Astrocyte (in vitro differentiated cells and primary cell): ENCODE measurements around the gene VASP. TPM values are rescaled to one million over a fixed set of nuclear protein-coding genes. Genes with fewer than 3 reads are reported as not detected.
A peak's percentile ranks its signal among the peaks of the same experiment; 100 is the strongest.

Experiments
- DNase-seq: peaks from one replicate; pipeline ENCODE4 v3.0.0-alpha.2; 2010; ENCODE audit warnings: low read depth
- FAIRE-seq: peaks from 2 replicates; lab custom pipeline; 2011; peaks lifted over from hg19 to GRCh38; lab: Jason Lieb, UNC
- H2AFZ ChIP-seq: 2 replicates; pipeline ENCODE4 v1.6.0; 2012; ENCODE audit warnings: low read depth, low read length, inconsistent platforms
- H3K27ac ChIP-seq: 2 replicates; pipeline ENCODE4 v1.5.1; 2011; ENCODE audit warnings: low read depth, low read length, inconsistent platforms
- H3K27me3 ChIP-seq: 2 replicates; pipeline ENCODE4 v1.6.0; 2011; ENCODE audit warnings: low read length, inconsistent platforms; ENCODE audit not compliant: insufficient read depth
- H3K36me3 ChIP-seq: 2 replicates; pipeline ENCODE4 v1.5.1; 2011; ENCODE audit warnings: low read length, inconsistent platforms; ENCODE audit not compliant: insufficient read depth
- H3K4me1 ChIP-seq: 2 replicates; pipeline ENCODE4 v1.5.1; 2011; ENCODE audit warnings: low read length, inconsistent platforms; ENCODE audit not compliant: insufficient read depth
- H3K4me2 ChIP-seq: 2 replicates; pipeline ENCODE4 v1.6.0; 2012; ENCODE audit warnings: low read length, inconsistent platforms
- H3K4me3 ChIP-seq: 2 replicates; pipeline ENCODE4 v1.5.1; 2011; ENCODE audit warnings: low read depth, mild to moderate bottlenecking, low read length, inconsistent platforms; ENCODE audit not compliant: insufficient read depth
- H3K79me2 ChIP-seq: 2 replicates; pipeline ENCODE4 v1.6.0; 2012; ENCODE audit warnings: mild to moderate bottlenecking, low read length, inconsistent platforms; ENCODE audit not compliant: insufficient read depth
- H3K9ac ChIP-seq: 2 replicates; pipeline ENCODE4 v1.6.0; 2012; ENCODE audit warnings: mild to moderate bottlenecking, low read length, inconsistent platforms
- H3K9me3 ChIP-seq: 2 replicates; pipeline ENCODE4 v1.5.1; 2012; ENCODE audit warnings: low read depth, mild to moderate bottlenecking, low read length, inconsistent platforms; ENCODE audit not compliant: insufficient read depth
- H4K20me1 ChIP-seq: 2 replicates; pipeline ENCODE4 v1.6.0; 2012; ENCODE audit warnings: low read length, inconsistent platforms; ENCODE audit not compliant: insufficient read depth
- H3K27ac Mint-ChIP-seq: one replicate; pipeline ENCODE4 v1.8.0; 2021; ENCODE audit warnings: mild to moderate bottlenecking, mixed read lengths; ENCODE audit not compliant: unreplicated experiment
- H3K27me3 Mint-ChIP-seq: one replicate; pipeline ENCODE4 v1.8.0; 2021; ENCODE audit warnings: low read depth, mixed read lengths; ENCODE audit not compliant: unreplicated experiment
- H3K36me3 Mint-ChIP-seq: one replicate; pipeline ENCODE4 v1.8.0; 2021; ENCODE audit warnings: low read depth, mixed read lengths; ENCODE audit not compliant: unreplicated experiment
- H3K4me1 Mint-ChIP-seq: one replicate; pipeline ENCODE4 v1.8.0; 2021; ENCODE audit warnings: low read depth, mixed read lengths; ENCODE audit not compliant: unreplicated experiment
- H3K4me3 Mint-ChIP-seq: one replicate; pipeline ENCODE4 v1.8.0; 2021; ENCODE audit warnings: mild to moderate bottlenecking, moderate library complexity, mixed read lengths; ENCODE audit not compliant: unreplicated experiment
- H3K9me3 Mint-ChIP-seq: one replicate; pipeline ENCODE4 v1.8.0; 2021; ENCODE audit warnings: mild to moderate bottlenecking, mixed read lengths; ENCODE audit not compliant: unreplicated experiment
- EZH2 ChIP-seq: IDR thresholded peaks from 2 replicates; pipeline ENCODE4 v1.6.1; 2012; ENCODE audit warnings: mild to moderate bottlenecking, low read length, inconsistent platforms; ENCODE audit not compliant: insufficient read depth
- total RNA-seq: library from RNA; stranded (reverse); gene quantifications from 2 replicates; pipeline ENCODE4 v1.2.1, GENCODE V29; 2021
- TF ChIP-seq, protein P1 (sequence below): IDR thresholded peaks from 2 replicates; pipeline ENCODE4 v1.5.1; 2011; ENCODE audit warnings: low read depth, mild to moderate bottlenecking, inconsistent platforms, low read length, moderate library complexity; ENCODE audit not compliant: insufficient read depth

The VASP gene
- total RNA-seq, 1 donor from 2014 or later = 222 TPM

DNA sequence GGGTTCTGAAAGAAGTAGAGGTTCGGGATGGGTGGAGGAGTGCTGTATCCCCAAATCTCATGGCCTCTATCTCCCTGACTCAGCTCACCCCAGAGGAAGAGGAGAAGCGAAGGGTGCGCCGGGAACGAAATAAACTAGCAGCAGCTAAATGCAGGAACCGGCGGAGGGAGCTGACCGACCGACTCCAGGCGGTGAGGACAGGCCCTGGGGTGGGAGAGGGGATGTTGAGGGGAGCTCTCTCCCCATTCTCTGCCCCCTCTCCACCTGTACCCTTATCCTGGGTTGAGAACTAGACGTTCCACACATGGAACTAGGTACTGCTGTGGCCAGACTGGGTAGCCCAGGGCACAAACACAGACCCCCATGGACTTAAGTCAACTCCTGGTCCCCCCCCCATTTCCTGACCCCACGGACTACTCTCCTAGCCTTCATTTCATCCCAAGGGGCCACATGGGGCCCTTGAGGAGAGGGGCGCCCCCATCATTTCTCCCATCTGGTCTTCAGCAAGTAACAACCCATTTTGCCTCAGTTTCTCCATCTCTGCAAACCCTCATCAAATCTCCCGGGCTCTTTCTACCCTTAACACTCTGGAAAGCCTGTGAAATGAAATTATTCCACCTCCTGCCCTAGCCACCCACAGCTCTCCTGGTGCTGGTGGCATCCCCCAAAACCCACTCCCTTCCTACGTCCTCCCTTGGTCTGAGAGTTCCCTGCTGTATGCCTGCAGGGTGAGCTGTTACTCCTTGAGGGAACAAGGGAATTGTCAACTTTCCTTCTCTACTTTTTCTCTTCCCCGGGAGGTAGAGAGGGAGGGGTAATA lies 36.0 kb upstream of the VASP start:
- DNase-seq = no peak
- Histone ChIP-seq H3K79me2 (no peaks in the 10 kb centered on the region), H3K9ac (no peak overlapping the region), H3K9me3 (no peaks in the 10 kb centered on the region), H3K4me1 (peaks cover 30% of the 10 kb centered on the region), H3K4me2 (peak overlapping the region; percentile 97), H4K20me1 (peaks cover 26% of the 10 kb centered on the region), H3K27me3 (no peaks in the 10 kb centered on the region), H3K27ac (no peak overlapping the region), H2AFZ (no peak overlapping the region), H3K4me3 (peak overlapping the region; percentile 76), H3K36me3 (no peaks in the 10 kb centered on the region)
- H3K27me3 Mint-ChIP-seq = no peaks in the 10 kb centered on the region
- no peaks in the 10 kb centered on the region for H3K9me3 Mint-ChIP-seq
- peak overlapping the region; percentile 8 for H3K27ac Mint-ChIP-seq
- peaks cover 3% of the 10 kb centered on the region for H3K36me3 Mint-ChIP-seq
- TF ChIP-seq, protein P1, sequence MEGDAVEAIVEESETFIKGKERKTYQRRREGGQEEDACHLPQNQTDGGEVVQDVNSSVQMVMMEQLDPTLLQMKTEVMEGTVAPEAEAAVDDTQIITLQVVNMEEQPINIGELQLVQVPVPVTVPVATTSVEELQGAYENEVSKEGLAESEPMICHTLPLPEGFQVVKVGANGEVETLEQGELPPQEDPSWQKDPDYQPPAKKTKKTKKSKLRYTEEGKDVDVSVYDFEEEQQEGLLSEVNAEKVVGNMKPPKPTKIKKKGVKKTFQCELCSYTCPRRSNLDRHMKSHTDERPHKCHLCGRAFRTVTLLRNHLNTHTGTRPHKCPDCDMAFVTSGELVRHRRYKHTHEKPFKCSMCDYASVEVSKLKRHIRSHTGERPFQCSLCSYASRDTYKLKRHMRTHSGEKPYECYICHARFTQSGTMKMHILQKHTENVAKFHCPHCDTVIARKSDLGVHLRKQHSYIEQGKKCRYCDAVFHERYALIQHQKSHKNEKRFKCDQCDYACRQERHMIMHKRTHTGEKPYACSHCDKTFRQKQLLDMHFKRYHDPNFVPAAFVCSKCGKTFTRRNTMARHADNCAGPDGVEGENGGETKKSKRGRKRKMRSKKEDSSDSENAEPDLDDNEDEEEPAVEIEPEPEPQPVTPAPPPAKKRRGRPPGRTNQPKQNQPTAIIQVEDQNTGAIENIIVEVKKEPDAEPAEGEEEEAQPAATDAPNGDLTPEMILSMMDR = no peak
- no peak for TF ChIP-seq EZH2
- H3K4me3 Mint-ChIP-seq = no peak overlapping the region
- peaks cover 10% of the 10 kb centered on the region for H3K4me1 Mint-ChIP-seq
- FAIRE-seq = no peak

DNA sequence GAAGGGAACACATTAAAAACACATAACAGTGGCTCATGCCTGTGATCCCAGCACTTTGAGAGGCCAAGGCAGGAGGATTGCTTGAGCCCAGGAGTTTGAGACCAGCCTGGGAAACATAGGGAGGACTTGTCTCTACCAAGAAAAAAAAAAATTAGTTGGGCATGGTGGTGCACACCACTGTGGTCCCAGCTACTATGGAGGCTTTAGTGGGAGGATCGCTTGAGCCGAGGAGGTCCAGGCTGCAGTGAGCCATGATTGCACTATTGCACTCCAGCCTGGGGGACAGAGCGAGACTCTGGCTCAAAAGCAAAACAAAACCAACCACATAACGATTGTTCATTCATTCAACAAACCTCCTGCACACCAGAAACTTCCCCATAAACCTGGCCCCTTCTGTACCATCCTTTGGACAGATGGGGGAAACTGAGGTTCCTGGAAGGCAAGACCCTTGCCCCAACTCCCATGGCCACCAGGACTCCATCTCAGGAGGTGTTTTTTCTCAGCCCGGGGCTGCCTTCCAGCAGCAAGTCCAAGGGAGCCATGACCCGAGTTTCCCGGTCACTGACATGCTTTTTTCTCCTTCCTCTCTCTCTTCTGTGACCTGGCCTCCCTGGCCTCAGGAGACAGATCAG lies 35.2 kb upstream of the VASP start:
- DNase-seq (no peak), FAIRE-seq (no peak)
- peaks cover 3% of the 10 kb centered on the region for H3K36me3 Mint-ChIP-seq
- Histone ChIP-seq H3K36me3 (no peaks in the 10 kb centered on the region), H4K20me1 (peaks cover 26% of the 10 kb centered on the region), H3K9ac (peak overlapping the region; percentile 54), H3K4me3 (peak overlapping the region; percentile 24), H3K4me2 (peak overlapping the region; percentile 97), H3K4me1 (peaks cover 29% of the 10 kb centered on the region), H3K27me3 (no peaks in the 10 kb centered on the region), H3K27ac (no peak overlapping the region), H2AFZ (no peak overlapping the region), H3K9me3 (no peaks in the 10 kb centered on the region), H3K79me2 (no peaks in the 10 kb centered on the region)
- H3K4me1 Mint-ChIP-seq = peaks cover 10% of the 10 kb centered on the region
- TF ChIP-seq, protein P1 = no peak
- no peak for TF ChIP-seq EZH2
- no peak overlapping the region for H3K4me3 Mint-ChIP-seq
- peaks cover 3% of the 10 kb centered on the region for H3K27me3 Mint-ChIP-seq
- no peaks in the 10 kb centered on the region for H3K9me3 Mint-ChIP-seq
- peak overlapping the region; percentile 8 for H3K27ac Mint-ChIP-seq
